ENCODE data around the gene CTDSP2.
"Not testable (repeated sequence)": the region's sequence is repeated elsewhere in the genome, so short reads cannot be mapped to it uniquely, and the experiment has no call there.

Gene CTDSP2

GRCh38 chr12:57832966-57833365 lies 13.6 kb downstream of the CTDSP2 start:
- DNase-seq = no peak

DNA sequence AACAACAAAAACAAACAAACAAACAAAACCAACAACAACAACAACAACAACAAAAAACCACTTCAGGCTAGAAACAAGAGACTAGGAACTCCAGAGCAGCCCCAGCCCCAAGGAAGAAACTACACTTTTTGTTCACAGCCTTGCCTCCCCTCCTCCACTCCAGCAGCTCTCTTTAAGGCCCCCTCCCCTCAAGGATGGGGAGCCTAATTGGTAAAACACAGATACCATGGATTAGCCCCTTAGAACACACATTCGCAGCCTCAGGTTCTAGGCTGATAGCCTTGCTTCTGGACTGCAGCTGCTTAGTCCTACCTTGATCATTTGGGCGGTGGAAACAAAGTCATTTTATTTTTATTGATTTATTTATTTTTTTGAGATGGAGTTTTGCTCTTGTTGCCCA lies 16.1 kb downstream of the CTDSP2 start:
- DNase-seq = no peak

DNA sequence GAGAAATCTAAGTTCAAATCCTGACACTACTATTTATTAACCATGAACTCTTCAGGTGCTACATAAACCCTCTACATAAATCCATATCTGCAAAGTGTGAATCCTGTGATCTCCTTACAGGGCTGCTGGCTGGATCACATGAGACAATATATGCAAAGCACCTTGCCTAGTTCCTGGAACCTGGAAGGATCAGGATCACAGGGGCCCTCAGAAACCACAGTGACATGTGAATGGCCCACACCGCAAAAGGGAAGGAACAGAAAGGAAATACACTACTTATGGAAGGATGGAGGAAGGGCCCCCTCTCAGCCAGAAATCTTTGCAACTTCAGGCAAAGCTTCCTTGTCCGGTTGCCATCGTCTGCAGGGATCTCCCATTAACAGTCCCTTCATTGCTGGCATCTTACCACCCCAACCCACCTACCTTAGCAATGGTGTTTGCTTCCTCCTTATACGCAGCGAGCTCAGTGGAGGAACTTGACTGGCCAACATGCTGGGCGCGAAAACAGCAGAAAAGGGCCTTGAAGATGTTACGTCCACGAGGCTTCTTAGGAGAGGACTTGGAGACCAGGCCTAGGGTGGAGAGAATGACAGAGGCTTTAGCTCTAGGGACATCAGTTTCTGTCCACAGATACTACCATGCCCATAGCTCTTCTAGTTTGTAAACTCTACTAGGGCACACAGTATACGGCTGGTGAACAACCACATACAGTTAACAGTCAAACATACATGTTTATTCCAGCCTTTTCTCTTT lies 17.3 kb downstream of the CTDSP2 start:
- no peak for DNase-seq

- no peak for DNase-seq
Observed at GRCh38 chr12:57826966-57827365, 19.6 kb downstream of the CTDSP2 start.

DNA sequence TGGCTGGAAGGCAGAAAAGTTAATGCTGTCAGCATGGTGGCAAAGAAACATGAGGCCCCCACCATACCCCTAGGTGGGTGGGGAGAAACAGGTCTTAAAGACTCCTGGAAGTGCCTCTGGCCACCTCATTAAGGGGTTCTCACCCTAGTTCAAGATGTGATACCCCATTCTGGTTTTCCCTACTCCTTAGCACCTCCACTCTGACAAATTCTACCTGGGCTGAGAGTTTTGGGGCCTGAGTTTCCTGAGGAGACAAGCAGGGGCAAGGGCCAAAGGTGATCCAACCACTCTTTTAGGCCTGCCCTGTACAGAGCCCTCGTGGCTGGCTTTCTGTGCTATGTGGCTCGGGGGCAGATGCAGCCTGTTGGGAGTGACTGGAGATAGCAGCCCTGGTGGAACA lies 20.1 kb downstream of the CTDSP2 start:
- DNase-seq = no peak

DNA sequence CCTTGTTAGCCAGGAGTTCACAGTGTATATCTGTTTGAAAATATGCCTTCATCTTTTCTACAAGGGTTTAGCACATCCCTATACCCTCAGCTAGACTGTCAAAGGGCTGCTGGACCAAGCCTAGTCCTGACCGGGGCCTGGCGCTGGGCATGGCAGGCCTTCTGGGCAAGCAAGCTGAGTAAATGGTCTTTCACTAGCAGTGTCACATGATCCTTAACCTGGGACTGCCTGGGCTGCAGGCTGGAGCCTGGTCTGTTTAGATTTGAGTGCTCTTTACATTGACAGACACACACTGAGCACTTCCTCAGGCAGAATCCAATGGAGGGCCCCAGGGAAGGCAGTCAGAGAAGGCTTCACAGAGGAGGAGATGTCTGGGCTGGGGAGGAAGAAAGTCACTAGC lies 21.1 kb downstream of the CTDSP2 start:
- no peak for DNase-seq

DNA sequence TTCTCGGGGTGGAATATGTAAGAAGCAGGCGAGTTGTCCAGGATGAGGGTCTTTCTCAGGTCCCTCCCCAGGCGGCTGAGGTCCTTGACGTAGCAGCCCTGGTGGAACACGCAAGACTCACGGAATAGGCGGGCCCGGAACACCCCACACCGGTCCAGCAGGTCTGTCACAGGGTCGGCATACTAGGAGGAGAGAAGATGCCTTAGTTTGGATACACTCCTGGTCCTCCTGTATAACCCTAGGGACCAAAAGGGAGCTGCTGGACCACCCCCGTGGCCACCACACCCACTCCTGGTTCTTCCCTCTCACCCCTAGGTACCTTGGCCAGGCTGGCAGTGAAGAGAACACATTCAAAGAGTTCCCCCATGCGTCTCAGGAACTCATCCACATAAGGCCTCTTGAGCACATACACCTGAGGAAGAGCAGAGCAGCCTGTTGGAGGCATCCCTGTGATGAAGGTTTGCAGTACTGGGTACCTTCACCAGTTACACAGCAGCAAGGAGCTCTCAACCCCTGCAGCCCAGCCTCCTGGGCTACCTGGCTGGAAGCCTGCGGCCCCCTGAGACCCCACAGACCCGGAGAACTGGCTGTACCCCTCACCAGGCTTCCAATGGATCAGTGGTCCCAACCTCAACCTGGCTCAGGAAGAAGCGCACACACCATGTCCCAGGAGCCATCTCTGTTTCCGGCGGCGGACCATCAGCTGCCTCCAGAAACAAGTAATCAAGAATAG lies 22.5 kb downstream of the CTDSP2 start:
- no peak for DNase-seq

- DNase-seq = no peak
Observed at GRCh38 chr12:57823131-57823907, 23.2 kb downstream of the CTDSP2 start.

GRCh38 chr12:57822392-57823130 lies 24.0 kb downstream of the CTDSP2 start:
- DNase-seq = no peak

DNA sequence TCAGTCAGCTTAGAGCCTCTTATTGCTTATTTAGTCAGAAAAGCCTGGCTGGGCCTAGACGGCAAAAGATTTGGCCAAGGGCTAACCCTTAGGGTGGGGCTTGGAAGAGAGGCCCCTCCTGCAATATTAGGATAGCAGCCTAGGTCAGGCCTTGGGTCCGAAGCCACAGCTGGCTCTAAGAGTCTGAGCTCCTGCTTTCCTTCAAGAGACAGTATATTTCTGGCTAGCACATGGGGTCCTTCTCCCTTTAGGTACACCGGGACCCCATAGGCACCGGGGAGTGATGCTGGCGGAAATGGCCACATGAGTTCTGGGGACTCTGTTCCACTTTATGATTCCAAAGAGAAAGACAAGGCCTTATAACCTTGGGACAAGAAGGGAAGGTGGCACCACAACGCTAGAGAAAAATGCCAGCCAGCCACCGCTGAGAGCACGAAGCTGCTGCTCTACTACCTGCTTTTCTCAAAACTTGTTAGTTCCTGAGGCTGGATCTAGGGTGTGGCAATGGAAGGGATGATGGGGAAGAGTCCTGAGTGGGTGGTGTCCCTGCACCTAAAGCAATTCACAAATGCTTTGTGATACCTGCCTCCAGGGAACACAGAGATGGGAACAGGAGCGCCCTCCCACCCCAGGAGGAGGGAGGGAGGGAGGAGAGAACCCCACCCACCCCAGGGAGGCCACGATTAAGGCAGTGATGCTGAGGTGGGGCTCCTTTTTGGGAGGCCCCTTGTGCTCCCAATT lies 24.9 kb downstream of the CTDSP2 start:
- DNase-seq = no peak

DNA sequence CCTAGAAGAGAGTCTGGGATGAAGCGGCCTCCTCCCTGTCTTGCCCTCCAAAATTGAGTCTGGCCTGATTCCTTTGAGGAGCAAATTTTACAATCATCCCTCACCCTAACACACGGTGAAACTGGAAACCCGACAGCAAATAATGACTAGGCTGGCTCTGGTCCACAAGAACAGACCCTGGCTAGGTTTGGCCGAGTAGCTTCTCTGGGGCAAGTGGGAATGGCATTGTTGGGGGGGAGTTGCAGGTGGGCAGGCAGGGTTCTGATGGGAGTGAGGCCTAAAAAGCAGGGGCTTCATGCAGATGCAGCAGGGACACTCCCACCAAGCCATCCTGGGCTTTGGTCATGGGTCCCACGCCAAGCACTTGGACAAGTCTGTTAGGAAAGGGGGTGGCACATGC lies 25.5 kb downstream of the CTDSP2 start:
- DNase-seq = peak in 1 of 2 experiments; percentile 47

DNA sequence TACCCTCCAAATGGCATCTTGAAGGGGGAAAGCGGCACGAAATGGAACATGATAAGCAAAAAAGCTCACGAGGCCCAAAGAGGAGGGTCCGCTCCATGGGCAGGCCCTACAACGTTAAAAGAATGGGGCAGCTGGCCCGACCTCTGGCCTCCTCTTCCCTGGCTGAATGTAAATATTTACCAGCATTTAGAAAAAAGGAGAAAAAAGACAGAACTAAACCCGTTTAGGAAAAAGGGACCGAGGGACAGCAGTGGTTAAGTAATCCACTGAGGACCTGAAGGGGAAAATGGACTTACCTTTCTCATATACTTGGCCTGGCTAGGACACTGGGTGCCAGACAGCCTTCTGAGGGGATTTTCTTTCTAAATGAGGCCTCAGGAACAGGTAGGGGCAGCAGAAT lies 26.4 kb downstream of the CTDSP2 start:
- not testable (repeated sequence) for DNase-seq

DNA sequence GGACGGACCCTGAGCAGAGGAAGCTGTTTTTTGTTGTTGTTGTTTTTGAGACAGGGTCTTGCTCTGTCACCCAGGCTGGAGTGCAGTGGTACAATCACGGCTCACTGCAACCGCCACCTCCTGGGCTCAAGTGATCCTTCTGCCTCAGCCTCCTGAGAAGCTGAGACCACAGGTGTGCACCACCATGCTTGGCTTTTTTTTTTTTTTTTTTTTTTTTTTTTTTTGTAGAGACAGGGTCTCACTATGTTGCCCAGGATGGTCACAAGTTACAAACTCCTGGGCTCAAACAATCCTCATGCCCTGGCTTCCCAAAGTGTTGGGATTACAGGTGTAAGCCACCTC lies 28.6 kb downstream of the CTDSP2 start:
- DNase-seq = not testable (repeated sequence)

DNA sequence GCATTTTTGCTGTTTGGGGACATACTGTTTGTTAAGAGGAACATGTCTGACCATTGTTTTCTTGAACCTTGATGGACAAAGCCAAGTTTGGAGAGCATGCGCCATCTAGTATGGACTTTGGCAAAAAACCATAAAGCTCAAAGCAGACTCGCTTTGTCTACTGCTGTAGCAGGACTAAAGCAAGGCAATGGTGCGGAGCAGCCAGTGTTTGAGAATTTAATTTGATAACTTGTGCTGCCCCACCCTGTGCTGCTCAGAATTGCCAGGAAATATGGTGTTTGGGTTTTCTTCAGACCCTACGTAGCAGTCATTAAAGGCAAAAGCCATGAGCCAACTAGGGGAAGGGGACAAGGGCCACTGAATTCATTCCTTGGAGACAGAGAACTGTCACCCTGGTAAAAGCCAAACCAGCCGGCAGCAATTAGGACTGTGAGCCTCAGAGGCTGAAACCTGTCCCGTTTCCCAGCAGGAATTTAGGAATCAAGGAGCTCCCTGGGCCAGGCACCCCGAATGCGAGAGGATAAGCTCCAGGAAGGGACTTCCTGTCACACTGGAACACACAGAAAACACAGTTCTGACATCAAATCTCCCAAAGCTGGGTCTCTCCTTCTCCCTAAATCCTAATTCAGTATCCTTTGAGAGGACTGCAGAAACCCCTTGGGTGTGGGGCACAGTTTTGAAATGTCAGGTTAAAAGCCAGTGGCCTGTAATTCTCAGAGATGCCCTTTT lies 29.1 kb downstream of the CTDSP2 start:
- DNase-seq = no peak

- no peak for DNase-seq
Observed at GRCh38 chr12:57816855-57817151, 29.7 kb downstream of the CTDSP2 start.

GRCh38 chr12:57816001-57816854 lies 30.3 kb downstream of the CTDSP2 start:
- no peak for DNase-seq

- DNase-seq = peak in 1 of 2 experiments; percentile 16
Observed at GRCh38 chr12:57815177-57816000, 31.1 kb downstream of the CTDSP2 start.

- no peak for DNase-seq
Observed at GRCh38 chr12:57813971-57814772, 32.4 kb downstream of the CTDSP2 start.

All from NCI-H446 (cell line).